Measurements from ENCODE around the gene ZP3.

GRCh38 chr7:76405738-76406137, 19.0 kb upstream of the ZP3 start:
- no peak for TF ChIP-seq POLR2A (IDR thresholded peaks at IDR 0.05)
- TF ChIP-seq CTCF (IDR thresholded peaks at IDR 0.05), result no peak
